Lower leg skin (tissue), 4 donors: Measurements from ENCODE around the gene ZNF407. TPM values are rescaled to one million over a fixed set of nuclear protein-coding genes. Genes with fewer than 3 reads are reported as not detected.

Source experiments
- DNase-seq, 2 donors: peaks; one replicate each; pipeline ENCODE4 v3.0.0-alpha.2; 2019; ENCODE audit warnings: low spot score in 2 of 2
- H3K4me3 ChIP-seq: fragments of 200-600 bp; sonication (generic); 2 replicates; pipeline ENCODE4 v1.5.1; 2017; ENCODE audit warnings: mild to moderate bottlenecking, low read depth; ENCODE audit not compliant: poor library complexity, severe bottlenecking
- CTCF ChIP-seq, 3 donors: fragments of 450-650 bp; IDR thresholded peaks; one replicate each; pipeline ENCODE4 v1.5.1; 2016; ENCODE audit warnings: antibody characterized with exemption in 3 of 3, mild to moderate bottlenecking in 3 of 3, moderate library complexity in 2 of 3
- POLR2A ChIP-seq, 2 donors: fragments of 450-650 bp; IDR thresholded peaks; one replicate each; pipeline ENCODE4 v1.6.1; 2016 to 2017; ENCODE audit warnings: antibody characterized with exemption in 2 of 2, mild to moderate bottlenecking in 1 of 2, moderate library complexity in 1 of 2
- WGBS, 2 donors: methylation state at CpG; one replicate each; pipeline ENCODE4 v1.1.5; 2018; 5-methylcytosine and 5-hydroxymethylcytosine counted together
- intact Hi-C: fragments of 100-400 bp; cut with DNase I; formaldehyde crosslinking; loops from one replicate; pipeline ENCODE4 v1.15.0; 2023; ENCODE audit warnings: low total_unique reads
- total RNA-seq, 4 donors: library from RNA; depleted of rRNA; stranded (reverse); fragments of >200 nt; gene quantifications; one replicate each; pipeline ENCODE4 v1.1.0, GENCODE V29; 2016

The ZNF407 gene
- total RNA-seq, 4 donors from 2014 or later = 7.0 to 13.9 (median 10.9) TPM

DNA sequence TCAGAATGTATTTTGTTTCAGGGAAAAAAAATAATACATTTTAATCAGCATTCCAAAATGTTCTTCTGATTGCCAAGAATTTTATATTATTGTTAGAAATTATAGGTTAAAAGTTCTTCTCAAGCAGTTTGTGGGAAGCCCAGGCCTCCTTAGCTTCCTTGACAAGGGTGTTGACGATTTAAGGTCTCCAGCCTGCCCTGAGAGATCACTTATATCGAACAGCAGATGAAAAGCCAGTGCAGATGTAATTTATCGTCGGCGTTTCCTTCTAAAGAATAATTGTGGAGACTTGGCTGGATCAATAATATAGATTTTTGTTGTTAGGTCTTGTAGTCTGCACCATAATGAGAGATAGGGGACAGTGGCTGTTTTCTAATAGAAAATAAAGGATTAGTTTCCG lies 280.6 kb downstream of the ZNF407 start:
- WGBS, 2 donors = 94 to 95% methylated on average over 6 of the region's 6 CpGs
- H3K4me3 ChIP-seq = no peak overlapping the region
- TF ChIP-seq CTCF (IDR thresholded peaks at IDR 0.05) = no peak
- TF ChIP-seq POLR2A (IDR thresholded peaks at IDR 0.05) = no peak
- intact Hi-C loops = no loop called here
- DNase-seq = no peak

DNA sequence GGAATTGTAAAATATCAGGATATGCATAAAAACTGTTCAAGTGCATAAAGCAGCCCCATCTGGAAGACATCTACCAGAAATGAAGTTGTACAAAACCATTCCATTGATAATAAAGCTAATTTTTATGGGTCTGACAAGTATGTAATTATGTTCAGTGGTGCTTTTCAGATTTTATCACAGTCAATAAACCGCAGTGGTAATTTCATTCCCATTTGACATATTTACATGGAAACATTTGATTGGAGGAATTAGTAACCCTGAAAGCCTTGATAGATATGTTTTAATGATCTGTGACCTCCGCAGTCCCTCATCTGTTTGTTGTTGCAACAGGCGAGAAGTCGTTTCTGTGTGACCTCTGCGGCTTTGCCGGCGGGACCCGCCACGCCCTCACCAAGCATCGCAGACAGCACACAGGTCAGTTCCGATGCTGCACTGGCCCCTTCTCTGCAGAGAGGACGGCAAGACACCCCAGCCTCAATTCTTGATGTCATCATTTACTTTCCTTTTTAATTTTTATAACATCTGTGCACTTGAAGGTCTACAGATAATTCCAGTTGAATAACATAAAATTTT lies 283.1 kb downstream of the ZNF407 start:
- no peak for DNase-seq
- TF ChIP-seq POLR2A (IDR thresholded peaks at IDR 0.05) (no peak), CTCF (IDR thresholded peaks at IDR 0.05) (no peak)

DNA sequence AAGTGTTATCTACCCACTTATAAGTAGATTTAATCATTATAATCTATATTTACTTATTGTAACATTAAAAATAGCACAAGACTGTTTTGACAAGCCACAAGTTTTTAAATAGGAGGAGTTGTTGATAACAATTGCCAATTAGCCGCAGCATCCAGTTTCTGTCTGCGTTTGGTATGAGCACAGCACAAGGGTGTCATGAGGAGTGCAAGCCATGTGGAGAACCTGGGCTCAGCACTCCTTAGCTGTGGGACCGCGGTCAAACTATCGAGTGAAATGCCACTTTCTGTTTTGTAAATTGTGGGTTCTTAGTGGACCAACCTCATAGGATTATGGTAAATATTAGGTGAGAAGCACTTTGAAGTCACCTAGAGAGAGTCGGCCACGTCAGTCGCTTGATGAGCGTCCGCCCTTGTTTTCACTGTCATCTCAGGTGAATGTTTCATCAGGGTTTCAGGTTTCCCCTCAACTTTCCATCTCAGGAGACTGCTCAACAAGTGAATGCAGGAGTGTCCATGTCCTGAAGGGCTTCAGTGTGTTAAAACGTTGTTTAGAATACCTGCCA lies 294.5 kb downstream of the ZNF407 start:
- H3K4me3 ChIP-seq = no peak overlapping the region
- intact Hi-C loops = loop anchor here (5.0 kb wide), 1 partner anchor 1400 kb away; no protein-coding TSS in a partner anchor
- TF ChIP-seq POLR2A (IDR thresholded peaks at IDR 0.05) (no peak), CTCF (IDR thresholded peaks at IDR 0.05) (no peak)
- DNase-seq = no peak
- 92 to 95% methylated on average over 11 of the region's 11 CpGs for whole genome bisulfite sequencing, 2 donors

More for the DNA sequence above, 283.1 kb downstream of the ZNF407 start:
- no peak overlapping the region for H3K4me3 ChIP-seq
- WGBS, 2 donors = 80 to 81% methylated on average over 12 of the region's 12 CpGs
- intact Hi-C loops = no loop called here

GRCh38 chr18:74895686-74896085 lies 298.0 kb downstream of the ZNF407 start:
- 56 to 64% methylated on average over 1 of the region's 1 CpG for WGBS, 2 donors
- no peak overlapping the region for H3K4me3 ChIP-seq
- intact Hi-C loops = no loop called here
- TF ChIP-seq POLR2A (IDR thresholded peaks at IDR 0.05) = no peak
- TF ChIP-seq CTCF (IDR thresholded peaks at IDR 0.05) = no peak
- no peak for DNase-seq

DNA sequence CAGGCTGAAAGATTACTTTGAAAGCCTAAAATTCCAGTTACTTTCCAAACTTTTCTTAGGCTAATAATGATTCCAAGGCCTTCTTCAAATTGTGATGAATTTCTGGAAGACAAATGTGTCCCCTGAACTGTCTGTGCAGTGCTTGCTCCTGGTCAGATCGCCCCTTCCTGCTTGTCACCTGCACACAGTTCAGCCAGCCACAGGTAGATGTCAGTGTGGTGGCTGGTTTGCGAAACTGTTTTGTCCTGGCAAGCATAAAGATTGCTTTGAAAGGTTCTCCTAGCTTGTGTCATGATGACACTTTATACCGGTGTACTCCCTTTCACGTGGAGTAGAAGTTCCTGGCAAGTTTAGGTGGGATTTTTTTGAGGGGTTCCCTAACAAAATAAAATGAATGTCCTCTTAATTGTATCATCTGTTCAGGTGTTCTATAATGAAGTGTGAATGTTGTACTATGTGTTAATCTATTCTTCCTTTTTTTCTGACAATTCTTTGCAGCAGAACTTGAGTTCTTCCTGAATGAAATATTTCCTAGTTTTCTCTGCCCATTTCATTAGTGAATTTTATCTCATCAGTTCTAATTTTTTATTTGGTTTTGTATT lies 298.8 kb downstream of the ZNF407 start:
- TF ChIP-seq CTCF (IDR thresholded peaks at IDR 0.05) (no peak), POLR2A (IDR thresholded peaks at IDR 0.05) (no peak)
- no peak overlapping the region for H3K4me3 ChIP-seq
- WGBS, 2 donors = 30 to 38% methylated on average over 4 of the region's 4 CpGs
- intact Hi-C loops = no loop called here
- no peak for DNase-seq
